Keratinocyte (primary cell): ENCODE results near the gene SMIM38. TPM values are rescaled to one million over a fixed set of nuclear protein-coding genes. Genes with fewer than 3 reads are reported as not detected.

ENCODE experiments used
- DNase-seq: peaks from one replicate; pipeline ENCODE4 v3.0.0-alpha.2; 2011; ENCODE audit warnings: low read depth, missing footprints, low spot score
- FAIRE-seq: peaks from 2 replicates; lab custom pipeline; 2011; peaks lifted over from hg19 to GRCh38; lab: Jason Lieb, UNC
- H2AFZ ChIP-seq: 2 replicates; pipeline ENCODE4 v1.6.0; 2012; ENCODE audit warnings: low read length, control low read depth, inconsistent platforms; ENCODE audit not compliant: control insufficient read depth
- H3K27ac ChIP-seq: 2 replicates; pipeline ENCODE4 v1.5.1; 2011; ENCODE audit warnings: low read length; ENCODE audit not compliant: control insufficient read depth, insufficient read depth
- H3K27me3 ChIP-seq: 3 replicates; pipeline ENCODE4 v1.6.0; 2011; ENCODE audit warnings: low read length; ENCODE audit not compliant: control insufficient read depth, insufficient read depth; ENCODE audit errors: extremely low read depth
- H3K36me3 ChIP-seq, 2 experiments: 2 replicates in 1 of 2; 3 replicates in 1 of 2; pipeline ENCODE4 v1.5.1; 2011; ENCODE audit warnings: low read length in 2 of 2, mild to moderate bottlenecking in 1 of 2; ENCODE audit not compliant: control insufficient read depth in 2 of 2, insufficient read depth in 2 of 2; ENCODE audit errors: extremely low read depth in 1 of 2
- H3K4me1 ChIP-seq: 3 replicates; pipeline ENCODE4 v1.5.1; 2011; ENCODE audit warnings: low read length; ENCODE audit not compliant: control insufficient read depth, insufficient read depth; ENCODE audit errors: extremely low read depth
- H3K4me2 ChIP-seq: 3 replicates; pipeline ENCODE4 v1.6.0; 2011; ENCODE audit warnings: low read depth, low read length; ENCODE audit not compliant: control insufficient read depth, insufficient read depth; ENCODE audit errors: extremely low read depth
- H3K4me3 ChIP-seq, 3 experiments: fragments of 200-600 bp in 1 of 3; sonication (generic) in 1 of 3; 2 replicates in 2 of 3; 3 replicates in 1 of 3; pipeline ENCODE4 v1.5.1; 2011 to 2016; ENCODE audit warnings: low read length in 3 of 3, mild to moderate bottlenecking in 3 of 3, control low read depth in 2 of 3, inconsistent platforms in 1 of 3, low read depth in 1 of 3, mixed read lengths in 1 of 3, mixed run types in 1 of 3, moderate library complexity in 1 of 3; ENCODE audit not compliant: control insufficient read depth in 2 of 3, insufficient read depth in 2 of 3; ENCODE audit errors: extremely low read depth in 1 of 3
- H3K79me2 ChIP-seq: 2 replicates; pipeline ENCODE4 v1.6.0; 2012; ENCODE audit warnings: low read length; ENCODE audit not compliant: control insufficient read depth, insufficient read depth
- H3K9ac ChIP-seq: 3 replicates; pipeline ENCODE4 v1.6.0; 2011; ENCODE audit warnings: low read length; ENCODE audit not compliant: control insufficient read depth, insufficient read depth; ENCODE audit errors: extremely low read depth
- H3K9me1 ChIP-seq: 3 replicates; pipeline ENCODE4 v1.6.0; 2011; ENCODE audit warnings: low read length; ENCODE audit not compliant: control insufficient read depth, insufficient read depth; ENCODE audit errors: extremely low read depth
- H3K9me3 ChIP-seq: 2 replicates; pipeline ENCODE4 v1.5.1; 2012; ENCODE audit warnings: low read depth, low read length; ENCODE audit not compliant: control insufficient read depth
- H4K20me1 ChIP-seq: 3 replicates; pipeline ENCODE4 v1.6.0; 2011; ENCODE audit warnings: low read length; ENCODE audit not compliant: control insufficient read depth, insufficient read depth; ENCODE audit errors: extremely low read depth
- EZH2 ChIP-seq: IDR thresholded peaks from one replicate; pipeline ENCODE4 v1.6.1; 2012; ENCODE audit warnings: inconsistent platforms, mild to moderate bottlenecking, low read length, moderate library complexity
- dilution Hi-C: fragments of 300-500 bp; cut with MboI; formaldehyde crosslinking; loops from one replicate; pipeline ENCODE4 v1.7.0; 2020; ENCODE audit warnings: low sequenced_read_pairs; ENCODE audit not compliant: extremely low pct_ligation_motif_present
- polyA plus RNA-seq, 5 experiments: library from polyadenylated mRNA; depleted of rRNA in 3 of 5; stranded (reverse) in 3 of 5; stranded (forward) in 1 of 5; unstranded in 1 of 5; fragments of >200 nt; gene quantifications; 1 replicate in 1 of 5; 2 replicates in 3 of 5; 3 replicates in 1 of 5; pipeline versions ENCODE4 v1.2.1 to v1.2.3, GENCODE V29; 2011 to 2012; ENCODE audit warnings: missing spikeins in 2 of 5, low read depth in 1 of 5, low replicate concordance in 1 of 5
- TF ChIP-seq, protein P1 (sequence below), 3 experiments: IDR thresholded peaks in 1 of 3; conservative IDR thresholded peaks in 1 of 3; optimal IDR thresholded peaks in 1 of 3; 2 replicates in 2 of 3; 3 replicates in 1 of 3; pipeline versions ENCODE3 to v1.5.1; 2011; ENCODE audit warnings: low read length in 3 of 3, mild to moderate bottlenecking in 3 of 3, moderate library complexity in 2 of 3, control low read depth in 1 of 3, inconsistent platforms in 1 of 3; ENCODE audit not compliant: insufficient read depth in 2 of 3; ENCODE audit errors: extremely low read depth in 1 of 3

The SMIM38 gene
- polyA plus RNA-seq, 1 donor (not counting 4 experiments of a cell fraction or from before 2014, with no cell fraction given) = not detected

DNA sequence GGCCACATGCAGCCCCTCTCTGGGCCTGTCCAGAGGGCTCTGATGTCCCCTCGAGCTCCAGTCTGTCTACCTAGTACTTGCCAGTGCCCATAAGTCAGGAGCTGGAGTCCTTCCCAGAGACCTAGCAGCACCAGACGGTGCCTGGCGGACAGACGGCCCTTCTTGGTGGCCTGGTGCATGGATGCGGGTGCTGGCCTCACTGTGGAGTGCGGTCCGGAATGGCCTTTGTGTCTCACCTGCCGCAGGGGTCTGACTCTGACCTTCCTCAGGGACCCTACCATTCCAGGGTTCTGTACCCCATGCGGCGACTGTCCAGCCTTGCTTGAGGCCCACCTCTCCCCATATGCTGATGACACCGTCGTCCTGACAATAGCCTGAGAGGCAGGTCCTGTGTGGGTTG is 29.4 kb upstream of the SMIM38 start:
- no peak overlapping the region for H3K4me3 ChIP-seq
- no peaks in the 10 kb centered on the region for H4K20me1 ChIP-seq
- DNase-seq = no peak
- peaks cover 3% of the 10 kb centered on the region for H3K9me3 ChIP-seq
- TF ChIP-seq EZH2 = no peak
- TF ChIP-seq, protein P1, sequence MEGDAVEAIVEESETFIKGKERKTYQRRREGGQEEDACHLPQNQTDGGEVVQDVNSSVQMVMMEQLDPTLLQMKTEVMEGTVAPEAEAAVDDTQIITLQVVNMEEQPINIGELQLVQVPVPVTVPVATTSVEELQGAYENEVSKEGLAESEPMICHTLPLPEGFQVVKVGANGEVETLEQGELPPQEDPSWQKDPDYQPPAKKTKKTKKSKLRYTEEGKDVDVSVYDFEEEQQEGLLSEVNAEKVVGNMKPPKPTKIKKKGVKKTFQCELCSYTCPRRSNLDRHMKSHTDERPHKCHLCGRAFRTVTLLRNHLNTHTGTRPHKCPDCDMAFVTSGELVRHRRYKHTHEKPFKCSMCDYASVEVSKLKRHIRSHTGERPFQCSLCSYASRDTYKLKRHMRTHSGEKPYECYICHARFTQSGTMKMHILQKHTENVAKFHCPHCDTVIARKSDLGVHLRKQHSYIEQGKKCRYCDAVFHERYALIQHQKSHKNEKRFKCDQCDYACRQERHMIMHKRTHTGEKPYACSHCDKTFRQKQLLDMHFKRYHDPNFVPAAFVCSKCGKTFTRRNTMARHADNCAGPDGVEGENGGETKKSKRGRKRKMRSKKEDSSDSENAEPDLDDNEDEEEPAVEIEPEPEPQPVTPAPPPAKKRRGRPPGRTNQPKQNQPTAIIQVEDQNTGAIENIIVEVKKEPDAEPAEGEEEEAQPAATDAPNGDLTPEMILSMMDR (optimal IDR thresholded peaks at IDR 0.05 in 1 of 3, IDR thresholded peaks at IDR 0.05 in 1 of 3, conservative IDR thresholded peaks at IDR 0.05 in 1 of 3; ENCODE audit: extremely low read depth in 1 of 3, insufficient read depth in 2 of 3, low read length in 3 of 3) = no peak
- dilution Hi-C loops = no loop called here
- H3K9me1 ChIP-seq = no peaks in the 10 kb centered on the region
- FAIRE-seq = no peak
- H2AFZ ChIP-seq = no peak overlapping the region
- H3K36me3 ChIP-seq = no peaks in the 10 kb centered on the region
- H3K4me2 ChIP-seq = no peak overlapping the region
- H3K79me2 ChIP-seq = no peaks in the 10 kb centered on the region
- no peak overlapping the region for H3K27ac ChIP-seq
- no peak overlapping the region for H3K9ac ChIP-seq
- H3K4me1 ChIP-seq = peaks cover 26% of the 10 kb centered on the region
- no peaks in the 10 kb centered on the region for H3K27me3 ChIP-seq

DNA sequence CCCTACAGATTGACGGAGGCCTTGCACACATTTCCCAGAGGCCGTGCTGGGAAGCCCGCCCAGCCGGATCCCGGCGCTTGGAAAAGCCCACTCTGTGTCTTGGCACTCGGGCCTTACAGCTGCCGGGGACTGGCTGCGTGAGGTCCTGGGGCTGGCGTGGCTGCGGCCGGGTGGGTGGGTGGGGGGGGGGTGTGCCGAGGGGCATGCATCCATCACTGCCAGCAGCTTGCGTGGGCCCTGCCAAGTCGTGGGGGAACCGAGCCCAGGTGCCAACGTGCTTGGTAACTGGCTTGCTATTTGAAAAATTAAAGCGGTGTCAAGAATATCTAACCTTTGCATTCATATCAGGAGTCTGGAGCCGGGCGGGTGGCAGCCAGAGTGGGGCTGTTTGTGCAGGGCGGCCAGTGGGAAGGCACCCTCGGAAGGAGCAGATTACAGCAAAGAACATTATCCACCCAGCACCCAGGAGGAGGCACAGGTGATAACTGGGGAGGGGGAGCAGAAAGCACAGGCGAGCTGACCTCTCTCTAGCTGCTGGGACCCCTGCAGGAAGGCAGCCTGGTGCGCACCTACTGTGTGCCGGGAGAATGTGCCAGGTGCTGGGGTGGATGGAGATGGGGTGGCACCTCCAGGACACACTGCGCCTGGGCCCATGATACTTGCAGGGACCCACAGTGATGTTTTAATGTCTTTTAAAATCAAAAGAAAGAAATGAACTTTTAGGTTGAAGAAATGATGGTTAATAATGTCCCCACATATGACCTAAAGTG is 28.5 kb upstream of the SMIM38 start:
- Histone ChIP-seq H3K4me1 (peaks cover 16% of the 10 kb centered on the region), H3K79me2 (no peaks in the 10 kb centered on the region), H3K4me2 (no peak overlapping the region), H3K9ac (no peak overlapping the region), H3K9me1 (no peaks in the 10 kb centered on the region), H3K36me3 (no peaks in the 10 kb centered on the region), H2AFZ (no peak overlapping the region), H4K20me1 (no peaks in the 10 kb centered on the region), H3K27me3 (no peaks in the 10 kb centered on the region), H3K9me3 (peaks cover 3% of the 10 kb centered on the region), H3K4me3 (no peak overlapping the region), H3K27ac (no peak overlapping the region)
- FAIRE-seq = no peak
- TF ChIP-seq EZH2 = no peak
- TF ChIP-seq, protein P1 (optimal IDR thresholded peaks at IDR 0.05 in 1 of 3, IDR thresholded peaks at IDR 0.05 in 1 of 3, conservative IDR thresholded peaks at IDR 0.05 in 1 of 3; ENCODE audit: extremely low read depth in 1 of 3, insufficient read depth in 2 of 3, low read length in 3 of 3) = no peak
- dilution Hi-C loops = no loop called here
- no peak for DNase-seq
